Pancreas (tissue), 10 donors: ENCODE data around the gene UPK3A. TPM values are rescaled to one million over a fixed set of nuclear protein-coding genes. Genes with fewer than 3 reads are reported as not detected.

Experiments
- ATAC-seq, 4 donors: fragments of 200-7000 bp; cut with Tn5 transposase; one replicate each; pipeline versions ENCODE4 v1.8.0 to v1.9.1; 2020; ENCODE audit warnings: mild to moderate bottlenecking in 4 of 4, moderate library complexity in 4 of 4
- DNase-seq, 6 donors: peaks; one replicate each; pipeline ENCODE4 v3.0.0-alpha.2; 2020
- FAIRE-seq: peaks from 2 replicates; lab custom pipeline; 2012; peaks lifted over from hg19 to GRCh38; lab: Jason Lieb, UNC
- H3K27ac ChIP-seq, 4 donors: fragments of 200-600 bp; sonication (generic); 1 replicate in 3 of 4; 2 replicates in 1 of 4; pipeline versions ENCODE4 v1.5.0 to v1.8.0; 2020
- H3K27me3 ChIP-seq, 4 donors: fragments of 200-600 bp; one replicate each; pipeline ENCODE4 v1.8.0; 2021
- H3K36me3 ChIP-seq, 3 donors: fragments of 200-600 bp; sonication (generic) in 1 of 3; one replicate each; pipeline versions ENCODE4 v1.5.0 to v1.8.0; 2020 to 2021
- H3K4me1 ChIP-seq, 3 donors: fragments of 200-600 bp; one replicate each; pipeline ENCODE4 v1.8.0; 2021
- H3K4me3 ChIP-seq, 4 donors: fragments of 200-600 bp; sonication (generic) in 2 of 4; one replicate each; pipeline versions ENCODE4 v1.5.0 to v1.8.0; 2020 to 2021
- H3K9me3 ChIP-seq, 4 donors: fragments of 200-600 bp; one replicate each; pipeline ENCODE4 v1.8.0; 2021
- CTCF ChIP-seq, 4 donors: fragments of 200-600 bp; sonication (generic) in 3 of 4; IDR thresholded peaks; one replicate each; pipeline versions ENCODE4 v1.5.0 to v1.8.0; 2021; ENCODE audit warnings: antibody characterized with exemption in 4 of 4
- WGBS, 2 donors: extraction: QIAGEN DNeasy Blood & Tissue Kit; methylation state at CpG; one replicate each; pipeline ENCODE4 v1.1.7; 2013; 5-methylcytosine and 5-hydroxymethylcytosine counted together
- intact Hi-C, 3 donors: fragments of 100-400 bp; cut with DNase I; formaldehyde crosslinking; loops; one replicate each; pipeline versions ENCODE4 v1.11.1 to v1.14.2; 2022
- polyA plus RNA-seq, 2 donors: library from polyadenylated mRNA; stranded (reverse); fragments of 200-250 nt; gene quantifications; one replicate each; pipeline ENCODE4 v1.2.3, GENCODE V29; 2013
- total RNA-seq, 6 donors: library from RNA; stranded (reverse); fragmentation: NEBNext Ultra II Directional in 4 of 6; extraction: Animal tissue kit (Norgen Biotek cat#: 25700) in 4 of 6; gene quantifications; one replicate each; pipeline versions ENCODE4 v1.2.1 to v1.2.4, GENCODE V29; 2021 to 2023
- donor health status: healthy with polysubstance abuse.
- donor health status: DM: no; HTN: no; CAD: no; lungs with moderate emphysema.
- donor health status: DM: no; HTN: no; CAD: no.
- donor health status: control.
- donor health status: control.
- donor health status: Bipolar disorder and iron deficiency.
- donor health status: DM: yes; HTN: yes; CAD: no.
- donor health status: DM: no; HTN: no; CAD: no.
- donor health status: DM: no; HTN: no; CAD: no.
- donor health status: DM: yes; HTN: yes; CAD: no.

Gene UPK3A
- total and polyA plus RNA-seq, 8 donors, result 0.21 TPM; not detected in 7

DNA sequence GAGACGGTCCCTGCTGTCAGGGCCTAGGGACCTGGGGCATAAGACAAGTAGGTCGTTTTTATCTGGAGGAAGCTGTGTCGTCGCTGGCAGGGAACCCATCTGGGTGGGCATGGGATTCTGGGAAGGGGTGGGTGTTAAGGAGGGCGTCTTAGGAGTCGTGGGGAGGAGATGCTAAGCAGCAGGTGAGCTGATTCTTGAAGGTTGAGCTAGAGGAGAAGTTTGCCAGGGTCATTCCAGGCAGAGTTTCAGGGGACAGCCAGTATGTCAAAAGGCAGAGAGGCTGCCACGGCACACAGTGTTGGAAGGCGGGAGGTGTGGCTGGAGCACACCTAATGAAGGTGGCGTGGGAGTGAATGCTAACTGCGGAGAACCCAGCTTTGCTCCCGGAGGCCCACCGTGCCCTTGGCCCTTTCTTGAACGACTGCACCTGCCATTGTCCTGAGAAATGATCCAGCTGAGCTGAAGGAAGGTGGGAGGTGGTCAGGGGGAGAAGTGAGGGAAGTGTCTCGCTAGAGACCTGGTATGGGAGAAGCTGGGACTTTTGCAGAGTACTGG lies 26.3 kb downstream of the UPK3A start:
- no peak for TF ChIP-seq CTCF (IDR thresholded peaks at IDR 0.05)
- Histone ChIP-seq H3K4me3 (peak overlapping the region; percentile 86 to 99 (median 96)), H3K9me3 (no peaks in the 10 kb centered on the region), H3K27me3 (no peaks in the 10 kb centered on the region), H3K36me3 (no peaks in the 10 kb centered on the region), H3K27ac (no peak overlapping the region), H3K4me1 (peaks cover 0 to 24% (median 4%) of the 10 kb centered on the region in 3 donors)
- peak in 1 of 6 donors; percentile 46 for DNase-seq
- no peak for ATAC-seq
- FAIRE-seq, result no peak
- 28 to 31% methylated on average over 14 of the region's 14 CpGs for WGBS, 2 donors
- intact Hi-C loops, result no loop called here

- Histone ChIP-seq H3K27ac (no peak overlapping the region), H3K4me3 (no peak overlapping the region), H3K36me3 (no peaks in the 10 kb centered on the region), H3K4me1 (peaks cover 0 to 24% (median 4%) of the 10 kb centered on the region in 3 donors), H3K27me3 (no peaks in the 10 kb centered on the region), H3K9me3 (no peaks in the 10 kb centered on the region)
- intact Hi-C loops, result no loop called here
- WGBS, 2 donors, result 92% methylated on average over 8 of the region's 8 CpGs
- ATAC-seq (no peak), FAIRE-seq (no peak), DNase-seq (no peak)
- TF ChIP-seq CTCF (IDR thresholded peaks at IDR 0.05), result no peak
Observed at GRCh38 chr22:45312415-45312814, 27.7 kb downstream of the UPK3A start.

DNA sequence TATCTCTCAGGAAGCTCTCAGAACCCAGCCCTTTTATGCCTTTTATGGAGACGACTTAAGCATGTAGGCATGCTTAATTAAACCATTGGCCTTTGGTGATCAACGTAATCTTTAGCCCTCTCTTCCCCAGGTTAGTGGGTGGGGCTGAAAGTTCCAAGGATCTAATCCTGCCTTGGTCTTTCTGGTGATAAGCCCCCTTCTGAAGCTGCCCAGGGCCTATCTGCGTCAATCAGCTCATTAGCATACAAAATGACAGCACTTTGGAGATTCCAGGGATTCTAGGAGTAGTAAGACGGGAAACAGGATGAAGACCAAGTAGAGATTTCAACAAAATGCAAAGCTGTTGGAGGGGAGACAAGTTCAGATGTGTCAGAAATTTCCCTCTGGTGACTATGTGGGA lies 28.1 kb downstream of the UPK3A start:
- Histone ChIP-seq H3K4me3 (no peak overlapping the region), H3K27ac (no peak overlapping the region), H3K36me3 (no peaks in the 10 kb centered on the region), H3K27me3 (no peaks in the 10 kb centered on the region), H3K4me1 (peaks cover 0 to 24% (median 4%) of the 10 kb centered on the region in 3 donors), H3K9me3 (no peaks in the 10 kb centered on the region)
- no peak for TF ChIP-seq CTCF (IDR thresholded peaks at IDR 0.05)
- DNase-seq, result no peak
- 85 to 96% methylated on average over 4 of the region's 4 CpGs for WGBS, 2 donors
- intact Hi-C loops, result no loop called here
- ATAC-seq, result no peak
- FAIRE-seq, result no peak

DNA sequence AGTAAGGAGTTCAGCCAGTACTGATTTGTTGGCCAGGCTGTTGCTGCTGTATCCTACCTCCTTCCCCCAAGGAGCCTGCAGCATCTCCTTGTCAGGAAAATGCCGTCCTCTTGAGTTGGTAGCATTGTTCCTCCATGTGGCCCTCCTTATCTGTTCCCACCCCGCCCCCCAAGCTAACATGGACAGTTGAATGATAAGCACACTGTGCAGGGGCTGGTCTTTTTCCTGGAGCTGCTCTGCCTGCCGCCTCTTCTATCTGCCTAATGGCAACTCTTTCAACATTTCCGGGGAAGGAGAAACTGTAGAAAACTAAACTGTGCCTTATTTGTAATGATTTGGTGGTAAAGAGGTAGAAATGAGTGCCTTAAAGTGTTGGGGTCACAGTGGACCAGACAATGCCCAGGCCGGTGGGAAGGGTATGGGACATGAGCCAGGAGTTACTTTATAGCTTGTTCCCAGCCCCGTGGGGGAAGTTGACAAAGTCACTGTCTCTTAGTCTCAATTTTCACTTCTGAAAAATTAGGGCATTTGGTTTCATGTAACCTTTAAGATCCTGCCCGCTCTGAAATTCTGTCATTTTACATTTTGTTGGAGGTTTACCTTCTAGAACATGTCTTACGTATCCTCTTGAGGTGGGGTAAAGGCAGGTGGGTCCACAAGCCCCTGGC lies 29.4 kb downstream of the UPK3A start:
- no peak for TF ChIP-seq CTCF (IDR thresholded peaks at IDR 0.05)
- Histone ChIP-seq H3K27me3 (no peaks in the 10 kb centered on the region), H3K9me3 (no peaks in the 10 kb centered on the region), H3K4me3 (no peak overlapping the region), H3K4me1 (peaks cover 0 to 30% (median 4%) of the 10 kb centered on the region in 3 donors), H3K36me3 (no peaks in the 10 kb centered on the region), H3K27ac (peak overlapping the region in 3 of 4 donors; percentile 30 to 48 (median 48))
- intact Hi-C loops, result no loop called here
- 29 to 36% methylated on average over 8 of the region's 8 CpGs for WGBS, 2 donors
- ATAC-seq (no peak), DNase-seq (no peak), FAIRE-seq (no peak)

DNA sequence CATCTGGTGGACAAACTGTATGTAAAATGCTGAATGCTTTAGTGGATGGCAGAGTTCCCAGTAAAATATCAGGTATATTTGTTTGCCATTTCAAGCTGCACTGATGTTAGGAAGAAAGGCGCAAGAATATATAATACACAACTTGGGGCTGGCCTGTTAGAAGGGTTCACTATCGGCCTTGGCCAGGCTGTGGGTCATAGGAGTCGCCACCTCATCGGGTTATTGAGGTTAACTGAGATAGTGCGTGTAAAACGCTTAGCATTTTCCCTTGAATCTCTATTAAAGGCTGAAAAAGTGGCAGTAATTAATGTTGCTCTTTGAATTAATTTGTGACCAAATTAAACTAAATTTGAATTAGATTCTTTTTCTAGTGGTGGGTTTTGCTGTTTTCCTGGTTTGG lies 30.0 kb downstream of the UPK3A start:
- intact Hi-C loops, result no loop called here
- 26 to 37% methylated on average over 6 of the region's 6 CpGs for WGBS, 2 donors
- peaks cover 0 to 30% (median 4%) of the 10 kb centered on the region in 3 donors for H3K4me1 ChIP-seq
- H3K9me3 ChIP-seq, result no peaks in the 10 kb centered on the region
- peak in 1 of 4 donors; percentile 4 for ATAC-seq
- H3K36me3 ChIP-seq, result no peaks in the 10 kb centered on the region
- DNase-seq, result no peak
- TF ChIP-seq CTCF (IDR thresholded peaks at IDR 0.05), result no peak
- FAIRE-seq, result no peak
- no peak overlapping the region for H3K4me3 ChIP-seq
- peak overlapping the region in 3 of 4 donors; percentile 30 to 48 (median 48) for H3K27ac ChIP-seq
- no peaks in the 10 kb centered on the region for H3K27me3 ChIP-seq
